KMS-11 (cell line): Measurements from ENCODE around the gene MTX3.
A peak's percentile ranks its signal among the peaks of the same experiment; 100 is the strongest.

Experiments
- H2AFZ ChIP-seq: fragments of 200-600 bp; sonication (generic); 2 replicates; pipeline ENCODE4 v1.6.1; 2016; ENCODE audit warnings: antibody characterized with exemption, mixed run types, low read depth
- H3K27ac ChIP-seq: fragments of 200-600 bp; sonication (generic); 2 replicates; pipeline ENCODE4 v1.6.1; 2016; ENCODE audit warnings: mild to moderate bottlenecking, mixed run types
- H3K27me3 ChIP-seq: fragments of 200-600 bp; sonication (generic); 2 replicates; pipeline ENCODE4 v1.6.1; 2017; ENCODE audit warnings: mild to moderate bottlenecking, low read depth, mixed run types, moderate library complexity; ENCODE audit not compliant: insufficient read depth
- H3K36me3 ChIP-seq: fragments of 200-600 bp; sonication (generic); 2 replicates; pipeline ENCODE4 v1.6.1; 2017; ENCODE audit warnings: mild to moderate bottlenecking, mixed run types; ENCODE audit not compliant: insufficient read depth
- H3K4me1 ChIP-seq: fragments of 200-600 bp; sonication (generic); 2 replicates; pipeline ENCODE4 v1.6.1; 2016; ENCODE audit warnings: mild to moderate bottlenecking, low read depth, mixed run types; ENCODE audit not compliant: poor library complexity, severe bottlenecking
- H3K4me2 ChIP-seq: fragments of 200-600 bp; sonication (generic); 2 replicates; pipeline ENCODE4 v1.7.0; 2016; ENCODE audit warnings: mild to moderate bottlenecking, mixed run types
- H3K4me3 ChIP-seq: fragments of 200-600 bp; sonication (generic); IDR thresholded peaks from 2 replicates; pipeline ENCODE4 v1.6.1; 2017; ENCODE audit warnings: low read depth, low read length, mixed read lengths; ENCODE audit not compliant: insufficient read depth
- H3K79me2 ChIP-seq: fragments of 200-600 bp; sonication (generic); 2 replicates; pipeline ENCODE4 v1.6.1; 2016; ENCODE audit warnings: low read depth, mixed run types; ENCODE audit not compliant: insufficient read depth
- H3K9ac ChIP-seq: fragments of 200-600 bp; sonication (generic); 2 replicates; pipeline ENCODE4 v1.6.1; 2016; ENCODE audit warnings: mild to moderate bottlenecking, mixed run types
- H4K20me1 ChIP-seq: fragments of 200-600 bp; sonication (generic); 2 replicates; pipeline ENCODE4 v1.6.1; 2016; ENCODE audit warnings: mild to moderate bottlenecking, mixed run types; ENCODE audit not compliant: insufficient read depth
- TF ChIP-seq, protein P1 (sequence below): fragments of 200-600 bp; sonication (generic); conservative IDR thresholded peaks from 2 replicates; pipeline ENCODE4 v1.6.1; 2017; ENCODE audit warnings: low read depth, mild to moderate bottlenecking, antibody characterized with exemption, low read length, moderate library complexity, mixed read lengths

MTX3 gene

DNA sequence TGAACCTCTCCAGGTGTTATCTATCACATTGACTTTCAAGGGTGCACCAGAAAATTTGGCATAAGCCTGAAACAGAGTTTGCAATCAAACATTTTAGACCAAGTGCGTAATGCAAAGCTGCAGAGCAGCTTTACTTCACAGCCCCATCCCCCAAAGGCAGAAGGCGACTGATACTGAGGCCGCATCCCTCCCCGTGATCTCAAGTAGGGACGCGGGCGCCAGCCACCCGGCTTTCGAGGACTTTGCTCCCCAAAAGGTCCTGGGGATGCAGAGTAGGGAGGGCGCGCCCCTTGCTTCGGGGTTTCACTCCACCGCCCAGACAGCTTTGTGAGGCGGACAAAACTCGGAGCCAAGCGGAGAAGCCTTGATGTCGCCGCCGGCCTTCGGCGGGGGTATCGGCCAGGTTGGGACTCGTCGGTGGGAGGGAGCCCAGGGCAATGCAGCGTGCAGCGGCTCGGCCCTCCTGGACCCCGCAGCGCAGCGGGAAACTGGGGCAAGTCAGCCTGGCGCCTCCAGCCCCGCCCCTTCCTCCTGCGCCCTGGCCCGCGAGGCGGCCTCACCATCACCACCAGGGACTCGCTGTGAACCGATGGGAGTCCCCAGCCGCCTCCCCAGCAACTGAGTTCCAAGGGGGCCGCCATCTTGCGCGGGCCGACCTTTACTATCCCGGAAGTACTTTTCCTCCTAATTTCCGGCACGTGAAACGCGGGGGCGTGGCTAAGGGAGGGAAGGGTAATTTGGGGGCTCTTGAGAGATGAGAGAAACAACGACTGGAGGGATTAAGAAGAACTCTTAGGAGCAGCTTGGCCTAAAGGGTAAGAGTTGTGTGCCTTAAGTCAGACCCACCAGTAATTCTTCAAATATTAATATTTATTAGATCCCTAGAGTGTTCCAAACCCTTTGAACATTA, at the start of gene MTX3:
TSS of gene MTX3 (minus strand) at position 665 of the 910 bp plus-strand sequence. CDS start at position 641, 24 bp downstream.
- Histone ChIP-seq H3K27ac (peak within 1 kb of the TSS; percentile 93), H3K27me3 (no peaks in the 10 kb centered on the region), H2AFZ (peak within 1 kb of the TSS; percentile 85), H3K36me3 (no peaks in the 10 kb centered on the region; the same call in 1 of the 2 replicates), H3K4me1 (peaks cover 36% of the 10 kb centered on the region), H3K4me3 (no peak within 1 kb of the TSS), H3K79me2 (peaks cover 11% of the 10 kb centered on the region), H3K9ac (peak within 1 kb of the TSS; percentile 91), H3K4me2 (peak within 1 kb of the TSS; percentile 88), H4K20me1 (no peaks in the 10 kb centered on the region)
- TF ChIP-seq, protein P1, sequence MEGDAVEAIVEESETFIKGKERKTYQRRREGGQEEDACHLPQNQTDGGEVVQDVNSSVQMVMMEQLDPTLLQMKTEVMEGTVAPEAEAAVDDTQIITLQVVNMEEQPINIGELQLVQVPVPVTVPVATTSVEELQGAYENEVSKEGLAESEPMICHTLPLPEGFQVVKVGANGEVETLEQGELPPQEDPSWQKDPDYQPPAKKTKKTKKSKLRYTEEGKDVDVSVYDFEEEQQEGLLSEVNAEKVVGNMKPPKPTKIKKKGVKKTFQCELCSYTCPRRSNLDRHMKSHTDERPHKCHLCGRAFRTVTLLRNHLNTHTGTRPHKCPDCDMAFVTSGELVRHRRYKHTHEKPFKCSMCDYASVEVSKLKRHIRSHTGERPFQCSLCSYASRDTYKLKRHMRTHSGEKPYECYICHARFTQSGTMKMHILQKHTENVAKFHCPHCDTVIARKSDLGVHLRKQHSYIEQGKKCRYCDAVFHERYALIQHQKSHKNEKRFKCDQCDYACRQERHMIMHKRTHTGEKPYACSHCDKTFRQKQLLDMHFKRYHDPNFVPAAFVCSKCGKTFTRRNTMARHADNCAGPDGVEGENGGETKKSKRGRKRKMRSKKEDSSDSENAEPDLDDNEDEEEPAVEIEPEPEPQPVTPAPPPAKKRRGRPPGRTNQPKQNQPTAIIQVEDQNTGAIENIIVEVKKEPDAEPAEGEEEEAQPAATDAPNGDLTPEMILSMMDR, result no peak

DNA sequence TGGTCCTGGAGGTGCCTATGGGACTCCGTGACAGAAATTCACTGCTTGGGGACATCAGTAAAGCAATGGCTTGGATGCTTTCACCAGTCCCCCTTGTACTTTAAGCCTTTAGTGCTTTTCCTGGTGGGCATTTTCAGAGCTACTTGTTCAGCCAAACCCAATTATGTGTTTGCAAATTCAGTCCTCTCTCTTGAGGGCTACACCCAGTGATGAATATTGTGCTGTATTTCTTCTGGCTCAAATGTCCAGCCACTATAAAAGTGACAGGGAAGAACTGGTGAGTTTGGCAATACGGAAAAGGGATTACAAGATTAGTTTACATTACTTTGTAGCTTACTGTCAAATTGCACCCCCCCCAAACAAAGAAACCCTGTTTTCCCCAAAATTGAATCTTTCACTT, 48.6 kb upstream of the MTX3 start:
- Histone ChIP-seq H3K79me2 (no peaks in the 10 kb centered on the region), H3K4me1 (no peaks in the 10 kb centered on the region), H3K4me3 (no peak overlapping the region), H3K27ac (no peak overlapping the region), H3K4me2 (no peak overlapping the region), H3K9ac (no peak overlapping the region), H4K20me1 (no peaks in the 10 kb centered on the region), H2AFZ (no peak overlapping the region), H3K36me3 (no peaks in the 10 kb centered on the region), H3K27me3 (no peaks in the 10 kb centered on the region)
- TF ChIP-seq, protein P1, result no peak

- H3K27ac ChIP-seq, result no peak overlapping the region
- no peak overlapping the region for H3K4me3 ChIP-seq
- no peaks in the 10 kb centered on the region for H3K27me3 ChIP-seq
- H2AFZ ChIP-seq, result no peak overlapping the region
- no peaks in the 10 kb centered on the region for H3K4me1 ChIP-seq
- no peak overlapping the region for H3K4me2 ChIP-seq
- no peaks in the 10 kb centered on the region for H4K20me1 ChIP-seq
- H3K79me2 ChIP-seq, result no peaks in the 10 kb centered on the region
- TF ChIP-seq, protein P1, result no peak
- no peaks in the 10 kb centered on the region for H3K36me3 ChIP-seq
- H3K9ac ChIP-seq, result no peak overlapping the region
These were observed 46.3 kb upstream of the MTX3 start for GRCh38 chr5:80037366-80037765.

DNA sequence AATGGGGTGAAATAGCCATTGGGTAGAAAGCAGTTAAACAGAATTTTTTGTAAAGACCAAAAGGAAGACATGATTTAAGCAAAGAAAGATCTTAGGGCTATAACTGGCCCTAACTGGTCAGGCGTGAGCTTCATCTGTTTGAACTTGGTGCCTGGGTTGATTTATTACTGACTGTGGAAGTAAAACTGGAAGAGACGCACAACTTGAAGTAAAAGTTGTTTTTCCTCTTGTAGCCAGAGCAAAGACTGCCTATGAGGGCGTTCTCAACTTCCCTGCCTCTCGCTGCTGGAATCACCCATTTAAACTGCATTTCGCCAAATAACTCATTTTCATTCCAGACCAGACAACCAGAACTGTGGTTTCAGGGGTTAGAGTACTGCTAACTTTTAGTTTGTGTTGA, 45.6 kb upstream of the MTX3 start:
- H3K4me2 ChIP-seq, result no peak overlapping the region
- H3K4me3 ChIP-seq, result no peak overlapping the region
- no peaks in the 10 kb centered on the region for H4K20me1 ChIP-seq
- H3K79me2 ChIP-seq, result no peaks in the 10 kb centered on the region
- no peaks in the 10 kb centered on the region for H3K27me3 ChIP-seq
- H3K27ac ChIP-seq, result no peak overlapping the region
- TF ChIP-seq, protein P1, result no peak
- H3K4me1 ChIP-seq, result no peaks in the 10 kb centered on the region
- no peak overlapping the region for H3K9ac ChIP-seq
- no peak overlapping the region for H2AFZ ChIP-seq
- no peaks in the 10 kb centered on the region for H3K36me3 ChIP-seq
